GM19463 (cell line): Measurements from ENCODE around the gene KLK4.
"Not testable (repeated sequence)": the region's sequence is repeated elsewhere in the genome, so short reads cannot be mapped to it uniquely, and the experiment has no call there.

ENCODE experiments used
- ATAC-seq: cut with Tn5 transposase; IDR thresholded peaks from one replicate; pipeline ENCODE4 v1.9.1; 2021; ENCODE audit warnings: mild to moderate bottlenecking, moderate library complexity; ENCODE audit not compliant: unreplicated experiment

Gene KLK4

DNA sequence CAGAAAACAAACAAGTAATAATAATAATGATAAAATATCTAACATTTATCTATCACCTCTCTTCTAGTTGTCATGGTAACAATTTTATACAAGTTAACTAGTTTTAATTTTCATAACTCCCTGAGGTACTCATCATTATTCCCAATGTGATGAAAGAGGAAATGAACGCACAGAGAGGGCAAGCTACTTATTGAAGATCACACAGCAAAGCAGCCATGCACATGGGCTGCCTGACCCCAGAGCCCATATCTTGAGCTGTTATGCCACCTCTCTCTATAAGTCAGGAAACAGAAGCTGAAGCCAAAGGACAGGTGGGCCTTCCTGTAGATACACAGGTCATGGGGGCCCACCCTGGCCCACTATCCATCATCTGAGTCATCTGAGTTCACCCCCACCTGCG, 4.9 kb upstream of the KLK4 start:
- no peak for ATAC-seq

DNA sequence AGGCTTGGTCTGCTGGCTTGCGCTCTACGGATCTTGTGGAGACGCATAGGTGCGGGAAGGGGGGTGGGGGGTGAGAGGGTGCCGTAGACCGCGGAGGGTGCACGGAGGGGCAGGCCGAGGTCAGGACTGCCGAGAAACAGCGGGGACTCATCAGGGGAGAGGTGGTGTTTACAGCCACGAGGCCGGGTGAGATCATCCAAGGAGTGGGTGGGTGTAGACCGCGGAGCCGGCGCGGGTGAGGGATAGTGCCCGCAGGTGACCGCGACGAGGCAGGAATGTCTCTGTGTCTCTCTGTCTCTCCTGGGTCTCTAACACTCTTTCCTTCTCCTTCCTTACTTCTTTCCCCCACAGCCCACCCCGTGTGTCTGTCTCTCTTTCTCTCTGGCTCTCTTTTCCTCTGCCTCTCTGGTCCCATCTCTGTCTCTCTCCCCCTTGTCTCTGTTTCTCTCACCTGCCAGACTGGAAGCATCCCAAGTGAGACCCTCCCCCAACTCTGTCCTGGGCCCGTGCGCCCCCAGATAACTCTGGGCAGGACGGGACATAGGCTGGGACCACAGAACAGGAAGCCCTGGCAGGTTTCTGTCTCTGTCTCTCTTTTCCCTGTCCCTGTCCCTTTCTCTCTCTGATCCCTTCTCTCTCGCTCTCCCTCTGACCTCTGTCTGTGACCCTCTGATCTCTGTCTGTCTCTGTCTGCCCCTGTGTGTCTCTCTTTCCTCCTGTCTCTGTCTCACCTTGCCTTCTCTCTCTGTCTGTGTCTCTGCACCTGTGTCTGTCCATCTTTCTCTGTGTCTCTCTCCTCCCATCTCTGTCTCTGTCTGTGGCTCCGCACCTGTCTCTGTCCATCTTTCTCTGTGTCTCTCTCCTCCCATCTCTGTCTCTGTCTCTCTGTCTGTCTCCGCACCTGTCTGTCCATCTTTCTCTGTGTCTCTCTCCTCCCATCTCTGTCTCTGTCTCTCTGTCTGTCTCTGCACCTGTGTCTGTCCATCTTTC, 1.8 kb upstream of the KLK4 start:
- no peak for ATAC-seq

DNA sequence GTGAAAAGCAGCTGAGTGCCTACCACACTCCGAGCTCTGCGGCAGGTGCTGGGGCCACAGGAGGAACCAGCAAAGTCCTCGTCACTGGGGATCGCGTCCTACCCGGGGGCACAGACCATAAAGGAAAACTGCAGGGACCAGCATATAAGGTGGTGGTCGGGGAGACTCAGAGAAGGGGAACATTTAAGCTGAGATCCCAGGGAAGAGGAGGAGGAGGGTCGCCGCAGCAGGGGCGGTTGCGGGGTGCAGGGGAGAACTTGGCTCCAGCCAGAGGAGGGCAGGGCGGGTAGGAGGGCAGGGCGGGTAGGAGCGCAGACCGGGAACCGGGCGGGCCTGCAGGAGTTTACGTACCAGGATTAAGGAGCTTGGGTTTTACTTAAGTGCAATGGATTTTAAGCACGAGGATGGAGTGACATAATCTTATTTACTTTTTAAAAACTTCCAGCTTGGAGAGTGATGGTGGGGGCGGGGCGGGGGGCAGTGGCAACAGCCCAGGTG, 956 bp upstream of the KLK4 start:
- ATAC-seq: no peak

DNA sequence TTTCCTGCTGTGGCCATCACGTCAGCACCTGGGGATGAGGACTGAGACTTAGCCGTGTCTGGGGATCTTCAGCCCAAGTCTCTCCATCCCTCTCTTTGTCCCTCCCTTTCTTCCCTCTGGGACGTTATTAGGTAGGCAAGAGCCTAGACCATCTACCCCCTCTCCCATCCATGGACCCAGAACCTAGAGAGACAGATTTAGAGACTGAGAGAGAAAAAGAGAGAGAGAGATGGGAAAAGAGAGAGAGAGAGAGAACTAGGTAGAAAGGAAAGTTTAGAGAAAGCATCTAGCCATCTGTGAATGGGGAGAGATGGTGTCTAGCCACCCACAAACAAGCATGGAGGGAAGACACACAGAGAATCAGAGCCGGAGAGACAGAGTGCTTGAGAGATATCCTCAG, 473 bp downstream of the KLK4 start:
- no peak for ATAC-seq

GRCh38 chr19:50909240-50910070, 1.7 kb downstream of the KLK4 start:
- no peak for ATAC-seq

DNA sequence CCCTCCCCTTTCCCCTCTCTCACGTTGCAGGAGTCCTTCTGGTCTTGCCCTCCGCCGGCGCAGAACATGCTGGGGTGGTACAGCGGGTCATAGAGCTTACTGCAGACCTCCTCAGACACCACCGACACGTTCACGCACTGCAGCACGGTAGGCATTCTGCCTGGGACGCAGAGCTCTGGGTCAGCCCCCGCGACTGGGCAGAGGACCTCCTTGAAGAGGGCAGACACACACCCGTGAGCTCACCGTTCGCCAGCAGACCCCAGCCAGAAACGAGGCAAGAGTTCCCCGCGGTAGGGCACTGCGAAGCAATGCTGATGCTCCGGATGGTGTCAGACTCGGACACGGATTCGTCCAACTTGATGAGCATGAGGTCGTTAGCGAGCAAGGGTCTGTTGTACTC, 2.9 kb downstream of the KLK4 start:
- ATAC-seq: no peak

- no peak for ATAC-seq
Observed at GRCh38 chr19:50906217-50906616, 5.0 kb downstream of the KLK4 start.

DNA sequence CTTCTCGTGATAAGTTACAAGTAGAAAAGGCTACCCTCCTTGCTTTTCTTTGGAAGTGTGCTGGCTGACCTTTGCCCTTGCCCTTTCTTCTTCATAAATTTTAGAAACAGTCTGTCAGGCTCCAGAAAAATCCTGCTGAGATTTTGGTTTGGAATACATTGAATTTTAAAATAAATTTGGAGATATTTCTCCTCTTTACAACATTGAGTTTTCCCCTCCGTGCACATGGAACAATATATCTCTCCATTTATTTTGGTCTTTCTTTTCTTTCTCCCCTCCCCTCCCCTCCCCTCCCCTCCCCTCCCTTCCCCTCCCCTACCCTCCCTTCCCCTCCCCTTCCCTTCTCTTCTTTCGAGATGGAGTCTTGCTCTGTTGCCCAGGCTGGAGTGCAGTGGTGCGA, 8.6 kb downstream of the KLK4 start:
- no peak for ATAC-seq

DNA sequence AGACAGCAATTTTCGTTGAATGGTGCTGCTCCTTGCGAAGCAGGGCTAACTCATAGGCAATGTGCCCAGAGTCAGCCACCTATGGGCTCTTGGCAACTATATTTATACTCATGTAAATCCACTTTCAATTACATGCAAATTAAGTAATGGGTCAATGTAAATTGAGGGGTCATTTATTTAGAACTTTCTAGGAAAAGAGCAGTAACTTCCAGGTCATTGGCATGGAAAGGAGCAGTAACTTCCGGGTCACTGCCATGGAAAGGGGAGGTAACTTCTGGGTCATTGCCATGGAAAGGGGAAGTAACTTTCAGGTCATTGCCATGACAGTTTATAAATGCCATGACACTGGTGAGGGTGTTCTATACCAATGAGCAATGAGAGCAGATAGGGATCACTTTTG, 11.6 kb downstream of the KLK4 start:
- no peak for ATAC-seq

- ATAC-seq: no peak
Observed at GRCh38 chr19:50898018-50898417, 13.2 kb downstream of the KLK4 start.

DNA sequence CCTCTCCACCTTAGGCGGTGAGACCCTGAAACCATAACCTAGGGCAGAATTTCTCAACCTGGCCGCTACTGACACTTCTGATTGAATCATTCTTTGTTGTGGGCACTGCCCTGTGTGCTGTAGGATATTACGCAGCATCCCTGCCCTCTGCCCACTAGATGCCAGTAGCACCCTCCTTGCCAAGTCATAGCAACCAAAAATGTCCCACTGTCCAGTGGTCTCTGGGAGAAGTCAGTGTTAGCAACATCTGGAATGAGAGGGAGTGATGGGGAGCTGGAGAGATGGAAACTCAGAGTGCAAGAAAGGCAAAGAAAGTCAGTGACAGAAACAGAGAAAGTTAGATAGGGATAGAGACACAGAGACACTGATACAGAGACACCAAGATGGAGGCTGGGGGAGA, 13.6 kb downstream of the KLK4 start:
- peak; percentile 14 for ATAC-seq

DNA sequence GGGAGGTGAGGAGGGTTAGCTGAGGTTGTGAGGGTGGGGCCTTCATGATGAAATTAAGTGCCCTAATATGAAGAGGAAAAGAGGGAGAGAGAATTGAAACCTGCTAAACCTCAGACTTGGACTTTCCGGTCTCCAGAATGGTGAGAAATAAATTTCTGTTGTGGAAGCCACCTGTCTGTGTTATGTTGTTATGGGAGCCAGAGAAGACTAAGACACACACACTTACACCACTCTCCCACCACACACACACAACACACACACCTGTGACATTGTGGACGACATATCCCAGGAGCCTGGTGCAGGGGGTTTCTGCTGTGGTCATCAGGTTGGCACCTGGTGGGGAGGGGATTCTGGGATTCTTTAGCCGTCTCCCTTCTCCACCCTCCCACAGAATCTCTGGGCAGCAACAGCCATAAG, 14.0 kb downstream of the KLK4 start:
- peak; percentile 21 for ATAC-seq

- peak; percentile 87 for ATAC-seq
Observed at GRCh38 chr19:50896591-50897190, 14.5 kb downstream of the KLK4 start.

DNA sequence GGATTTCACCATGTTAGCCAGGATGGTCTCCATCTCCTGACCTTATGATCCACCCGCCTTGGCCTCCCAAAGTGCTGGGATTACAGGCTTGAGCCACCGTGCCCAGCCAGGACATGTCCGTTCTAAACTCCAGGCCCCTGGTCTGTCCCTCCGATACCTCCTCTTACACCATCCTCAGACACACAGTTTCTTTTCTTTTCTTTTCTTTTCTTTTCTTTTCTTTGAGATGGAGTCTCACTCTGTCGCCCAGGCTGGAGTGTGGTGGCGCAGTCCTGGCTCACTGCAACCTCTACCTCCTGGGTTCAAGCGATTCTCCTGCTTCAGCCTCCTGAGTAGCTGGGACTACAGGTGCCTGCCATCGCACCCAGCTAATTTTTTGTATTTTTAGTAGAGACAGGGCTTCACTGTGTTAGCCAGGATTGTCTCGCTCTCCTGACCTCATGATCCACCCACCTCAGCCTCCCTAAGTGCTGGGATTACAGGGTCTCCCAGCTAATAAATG, 15.1 kb downstream of the KLK4 start:
- not testable (repeated sequence) for ATAC-seq

GRCh38 chr19:50894478-50895356, 16.5 kb downstream of the KLK4 start:
- ATAC-seq: no peak

DNA sequence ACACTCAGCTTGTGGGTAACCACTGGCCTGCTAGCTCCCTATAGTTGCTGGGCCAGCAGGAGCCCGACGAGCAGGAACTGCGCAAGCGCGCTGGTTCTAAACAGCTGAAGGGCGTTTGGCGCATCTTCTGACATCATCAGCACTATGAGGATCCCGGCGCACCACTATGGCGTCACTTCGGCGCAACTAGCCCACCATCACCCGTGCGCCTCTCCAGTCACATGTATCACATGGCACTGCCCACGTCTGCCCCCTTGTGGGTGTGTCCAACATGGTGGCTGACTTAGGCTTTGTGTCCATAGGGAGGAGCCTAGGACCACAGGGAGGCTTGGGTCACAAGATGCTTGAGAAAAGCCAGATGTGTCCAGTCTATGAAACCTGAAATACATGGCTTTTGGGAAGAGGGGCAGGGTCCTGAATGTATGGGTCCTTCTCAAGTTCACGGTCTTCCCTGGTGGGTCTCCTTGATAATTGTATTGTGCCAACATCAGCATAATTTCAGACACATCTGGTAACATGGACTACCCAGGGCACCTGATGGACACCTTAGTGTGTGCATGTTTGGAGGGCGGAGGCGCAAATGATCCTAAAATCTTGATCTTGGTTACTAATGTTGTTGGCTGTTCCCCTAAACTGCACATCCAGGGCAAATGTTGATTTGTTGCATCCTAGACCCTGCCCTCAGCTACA, 18.0 kb downstream of the KLK4 start:
- ATAC-seq: no peak

DNA sequence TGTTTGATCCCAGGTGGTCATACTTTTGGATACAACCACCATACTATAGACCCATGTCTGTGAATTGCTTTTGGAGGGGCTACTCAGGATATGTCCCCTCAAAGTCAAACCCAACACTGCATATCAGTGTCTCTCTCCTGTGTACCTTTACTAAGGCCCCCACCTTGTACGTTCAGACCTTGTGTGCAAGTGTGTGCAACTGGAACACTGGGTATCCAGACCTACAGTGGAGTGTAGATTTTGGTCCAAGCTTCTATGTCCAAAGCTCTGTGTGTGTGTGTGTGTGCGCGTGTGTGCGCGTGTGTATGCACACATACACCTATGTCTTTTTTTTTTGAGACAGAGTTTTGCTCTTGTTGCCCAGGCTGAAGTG, 20.0 kb downstream of the KLK4 start:
- no peak for ATAC-seq

DNA sequence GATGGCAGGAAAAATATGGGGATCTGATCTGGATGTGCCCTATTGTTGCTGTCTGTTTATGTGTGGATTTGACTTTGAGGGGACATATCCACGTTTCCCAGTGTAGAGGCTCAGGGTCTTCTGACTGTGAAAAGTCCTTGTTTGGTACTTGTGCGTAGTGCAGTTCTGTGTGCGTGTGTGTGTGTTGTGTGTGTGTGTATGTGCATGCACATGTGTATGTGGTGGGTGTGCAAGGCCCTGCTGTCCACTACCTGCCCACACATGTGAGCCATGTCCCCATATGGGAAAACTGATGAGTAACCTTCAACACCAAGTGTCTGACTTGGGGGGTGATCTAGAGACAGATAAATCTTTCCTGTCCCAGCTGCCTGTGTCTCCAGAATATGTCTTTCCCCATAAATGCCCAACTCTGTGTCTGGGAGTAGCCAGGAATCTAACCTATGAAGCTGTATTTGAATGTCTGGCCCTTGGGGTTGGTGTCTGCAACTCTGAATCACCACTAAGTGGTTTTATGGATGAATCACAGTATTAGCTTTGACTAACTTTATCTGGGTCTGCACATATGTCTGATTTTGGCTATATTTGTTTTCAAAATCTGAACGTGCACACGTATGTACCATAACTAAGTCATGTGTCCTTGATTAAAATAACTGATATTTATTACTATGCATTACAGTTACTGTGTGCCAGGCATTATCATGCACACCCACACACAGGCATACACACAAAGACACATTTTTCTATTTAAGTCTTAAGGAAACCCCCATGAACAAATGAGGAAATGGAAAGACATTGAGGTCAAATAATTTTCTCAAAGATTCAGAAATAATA, 20.6 kb downstream of the KLK4 start:
- no peak for ATAC-seq

GRCh38 chr19:50889638-50890037, 21.6 kb downstream of the KLK4 start:
- ATAC-seq: no peak
